ENCODE data around the gene ERAL1. TPM values are rescaled to one million over a fixed set of nuclear protein-coding genes. Genes with fewer than 3 reads are reported as not detected.
A peak's percentile ranks its signal among the peaks of the same experiment; 100 is the strongest.

ERAL1 gene
- polyA plus RNA-seq, 1 experiment: 84.1 TPM

GRCh38 chr17:28895794-28896447 is 41.1 kb downstream of the ERAL1 start:
- Histone ChIP-seq H3K4me3 (ENCODE audit: low read depth, low read length) (peak overlapping the region; percentile 85), H3K27me3 (ENCODE audit: control insufficient read depth, insufficient read depth, low read length) (no peaks in the 10 kb centered on the region), H3K36me3 (ENCODE audit: control insufficient read depth, insufficient read depth, low read length) (peaks cover 5% of the 10 kb centered on the region)
- no peak for TF ChIP-seq CTCF (IDR thresholded peaks at IDR 0.05; ENCODE audit: insufficient read depth, low read depth, low read length)
- ChIA-PET CTCF (interaction anchor here (0.5 to 2.2 kb wide), 8 partner anchors 12 to 169 kb away, joined by 3 to 6 read pairs (median 3); no protein-coding TSS in a partner anchor), POLR2A (no interaction called here)
- no peak for DNase-seq (ENCODE audit: low read depth)

GRCh38 chr17:28896491-28896883 is 41.7 kb downstream of the ERAL1 start:
- ChIA-PET POLR2A (no interaction called here), CTCF (interaction anchor here (0.9 to 2.2 kb wide), 8 partner anchors 11 to 170 kb away, joined by 3 to 6 read pairs (median 3); no protein-coding TSS in a partner anchor)
- no peak for DNase-seq (ENCODE audit: low read depth)
- peak overlapping the region; percentile 85 for H3K4me3 ChIP-seq (ENCODE audit: low read depth, low read length)
- no peaks in the 10 kb centered on the region for H3K27me3 ChIP-seq (ENCODE audit: control insufficient read depth, insufficient read depth, low read length)
- H3K36me3 ChIP-seq (ENCODE audit: control insufficient read depth, insufficient read depth, low read length): peaks cover 4% of the 10 kb centered on the region
- TF ChIP-seq CTCF (IDR thresholded peaks at IDR 0.05; ENCODE audit: insufficient read depth, low read depth, low read length): no peak

DNA sequence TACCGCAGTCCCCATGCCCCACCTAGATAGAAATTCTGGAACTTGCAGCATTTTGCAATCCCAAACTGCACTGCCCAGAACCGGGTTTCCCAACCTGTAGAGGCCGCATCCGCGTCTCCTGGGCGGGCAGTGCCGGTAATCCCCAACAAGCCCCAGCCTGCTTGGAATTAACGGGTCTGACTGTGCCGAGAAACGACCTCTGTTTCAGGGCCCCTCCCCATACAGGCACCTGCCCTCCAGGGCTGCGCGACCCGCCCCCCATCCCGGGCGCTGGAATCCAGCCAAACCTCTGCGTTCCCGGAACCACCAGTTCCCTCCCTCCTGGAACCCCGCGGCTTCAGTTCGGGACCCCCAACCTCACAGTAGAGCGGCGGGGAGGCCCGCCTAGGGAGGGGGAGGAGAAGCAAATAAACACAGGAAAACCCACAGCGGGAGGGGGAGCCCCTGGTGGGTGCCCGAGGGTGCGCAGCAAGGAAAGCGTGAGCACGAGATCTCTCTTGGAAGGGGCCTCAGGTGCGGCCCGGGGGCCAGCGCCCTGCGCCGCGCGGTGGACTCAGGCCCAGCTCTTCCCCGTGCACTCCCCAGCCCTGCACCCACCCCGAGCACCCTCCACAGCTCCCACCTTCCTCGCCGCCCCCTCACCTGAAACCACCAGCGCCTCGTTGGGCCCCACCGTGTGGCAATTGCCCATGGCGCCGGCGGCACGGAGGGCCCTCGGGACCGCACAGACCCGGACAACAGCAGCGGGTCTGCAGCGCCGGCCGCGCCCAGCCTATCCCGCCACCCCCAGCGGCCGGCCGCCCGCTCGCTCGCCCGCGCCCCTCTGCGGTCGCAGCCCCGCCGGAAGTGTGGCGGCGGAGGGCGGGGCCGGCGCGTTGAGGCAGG is 42.3 kb downstream of the ERAL1 start, which contains the start of gene FLOT2:
Gene FLOT2, minus strand, starts transcription at position 850 of the 885 bp plus-strand sequence. Its CDS starts 159 bp downstream, at position 691.
- POLR2A ChIA-PET: interaction anchor here (0.7 kb wide), 1 partner anchor 870 kb away, joined by 3 read pairs; no protein-coding TSS in a partner anchor
- H3K36me3 ChIP-seq (ENCODE audit: control insufficient read depth, insufficient read depth, low read length): peaks cover 2% of the 10 kb centered on the region; the same call in 1 of the 2 replicates
- H3K4me3 ChIP-seq (ENCODE audit: low read depth, low read length): peak within 1 kb of the TSS; percentile 85
- peak; percentile 42 for TF ChIP-seq CTCF (IDR thresholded peaks at IDR 0.05; ENCODE audit: insufficient read depth, low read depth, low read length)
- no peak for DNase-seq (ENCODE audit: low read depth)
- H3K27me3 ChIP-seq (ENCODE audit: control insufficient read depth, insufficient read depth, low read length): no peaks in the 10 kb centered on the region
- CTCF ChIA-PET: interaction anchor here (0.8 to 2.2 kb wide), 14 partner anchors 11 to 220 kb away, joined by 3 to 6 read pairs (median 4); no protein-coding TSS in a partner anchor

DNA sequence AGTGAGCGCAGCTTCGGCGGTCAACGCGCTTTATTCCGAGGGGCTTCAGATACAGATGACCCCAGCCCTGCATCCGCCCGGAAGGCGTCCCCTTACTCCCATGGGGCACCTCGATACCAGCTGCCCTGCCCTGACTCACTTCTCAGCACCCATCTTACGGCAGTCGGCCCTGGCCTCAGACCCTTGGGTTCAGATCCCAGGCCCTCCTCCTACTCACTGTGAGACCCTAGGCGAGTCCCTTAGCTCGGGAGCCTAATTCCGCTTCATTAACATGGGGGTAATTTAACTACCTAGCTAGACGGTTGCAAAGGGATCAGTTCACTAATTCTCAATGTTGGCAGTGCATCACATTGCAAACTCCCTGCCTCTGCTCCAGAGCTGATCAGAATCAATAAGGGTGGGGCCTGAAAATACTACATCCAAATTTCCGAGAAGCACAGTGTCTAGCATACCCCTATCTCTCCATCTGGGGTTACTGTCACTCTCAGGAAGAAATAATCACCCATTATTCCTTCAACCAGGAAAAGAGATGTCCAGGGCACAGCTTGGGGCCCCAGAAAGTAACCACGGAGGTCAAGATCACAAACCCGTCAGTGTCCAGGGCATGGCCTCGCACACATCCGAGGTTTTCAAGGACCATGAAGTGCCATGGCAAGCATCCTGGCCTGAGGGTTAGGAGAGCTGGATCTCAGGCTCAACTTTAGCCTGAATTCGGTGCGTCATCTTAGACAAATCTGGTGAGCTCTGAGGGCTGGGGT is 43.1 kb downstream of the ERAL1 start:
- Histone ChIP-seq H3K4me3 (ENCODE audit: low read depth, low read length) (peak overlapping the region; percentile 85), H3K27me3 (ENCODE audit: control insufficient read depth, insufficient read depth, low read length) (no peaks in the 10 kb centered on the region), H3K36me3 (ENCODE audit: control insufficient read depth, insufficient read depth, low read length) (no peaks in the 10 kb centered on the region)
- no peak for DNase-seq (ENCODE audit: low read depth)
- CTCF ChIA-PET: interaction anchor here (0.8 to 2.2 kb wide), 12 partner anchors 10 to 219 kb away, joined by 3 to 9 read pairs (median 5); partner anchors contain the start of gene TLCD1
- TF ChIP-seq CTCF (IDR thresholded peaks at IDR 0.05; ENCODE audit: insufficient read depth, low read depth, low read length): no peak
- POLR2A ChIA-PET: interaction anchor here (0.6 to 0.7 kb wide), 2 partner anchors 70 to 169 kb away, joined by 3 to 5 read pairs; no protein-coding TSS in a partner anchor
